Endothelial cell of umbilical vein (primary cell): ENCODE data around the gene GRIA4.

Source experiments
- EZH2 ChIP-seq: IDR thresholded peaks from 2 replicates; pipeline ENCODE4 v1.6.1; 2012; ENCODE audit warnings: borderline replicate concordance, low read depth, mild to moderate bottlenecking, moderate library complexity, low read length, inconsistent platforms; ENCODE audit not compliant: severe bottlenecking
- FOS ChIP-seq: IDR thresholded peaks from 2 replicates; pipeline ENCODE4 v1.6.1; 2011; ENCODE audit warnings: mild to moderate bottlenecking, low read length, moderate library complexity, borderline replicate concordance; ENCODE audit not compliant: insufficient read depth
- GATA2 ChIP-seq: IDR thresholded peaks from 2 replicates; pipeline ENCODE4 v1.7.0; 2011; ENCODE audit warnings: low read depth, mild to moderate bottlenecking, moderate library complexity, mixed read lengths, low read length; ENCODE audit not compliant: insufficient read length, insufficient read depth
- JUN ChIP-seq: IDR thresholded peaks from 2 replicates; pipeline ENCODE4 v1.6.1; 2011; ENCODE audit warnings: borderline replicate concordance, low read depth; ENCODE audit not compliant: insufficient read length, insufficient read depth
- MYC ChIP-seq: IDR thresholded peaks from one replicate; pipeline ENCODE4 v1.6.1; 2011; ENCODE audit warnings: mild to moderate bottlenecking, low read depth, low read length
- POLR2A ChIP-seq: IDR thresholded peaks from 2 replicates; pipeline ENCODE4 v1.6.1; 2012; ENCODE audit warnings: low read depth, mild to moderate bottlenecking, control low read depth, low read length
- POLR2AphosphoS5 ChIP-seq: IDR thresholded peaks from 2 replicates; pipeline ENCODE4 v1.6.1; 2012; ENCODE audit warnings: low read depth, mild to moderate bottlenecking, control low read depth, low read length, moderate library complexity; ENCODE audit not compliant: insufficient read depth
- TF ChIP-seq, protein P1 (sequence below), 2 donors: IDR thresholded peaks; 1 replicate in 1 of 2; 2 replicates in 1 of 2; pipeline ENCODE4 v1.5.1; 2011; ENCODE audit warnings: low read length in 2 of 2, mild to moderate bottlenecking in 2 of 2, moderate library complexity in 2 of 2, control low read depth in 1 of 2, inconsistent platforms in 1 of 2, low read depth in 1 of 2; ENCODE audit not compliant: insufficient read depth in 1 of 2; ENCODE audit errors: extremely low read depth in 1 of 2
- TF ChIP-seq, protein P2 (sequence below): IDR thresholded peaks from 2 replicates; pipeline ENCODE4 v1.6.1; 2011; ENCODE audit not compliant: insufficient read depth, insufficient read length

DNA sequence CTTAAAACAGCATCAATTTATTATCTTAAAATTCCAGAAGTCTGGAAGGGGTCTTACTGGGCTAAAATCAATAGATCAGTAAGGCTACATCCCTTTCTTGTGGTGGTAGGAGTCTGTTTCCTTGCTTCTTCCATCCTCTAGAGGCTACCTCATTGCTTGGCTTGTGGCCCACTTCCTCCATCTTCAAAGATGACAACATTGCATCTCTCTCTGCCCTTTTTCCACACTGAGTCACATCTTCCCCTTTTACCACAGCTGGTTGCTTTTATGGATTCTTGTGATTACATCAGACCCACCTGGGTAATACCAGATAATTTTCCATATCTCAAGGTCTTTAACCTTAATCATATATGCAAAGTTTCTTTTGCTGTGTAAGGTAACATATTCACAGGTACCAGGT, 60.9 kb downstream of the GRIA4 start:
- TF ChIP-seq, protein P1, sequence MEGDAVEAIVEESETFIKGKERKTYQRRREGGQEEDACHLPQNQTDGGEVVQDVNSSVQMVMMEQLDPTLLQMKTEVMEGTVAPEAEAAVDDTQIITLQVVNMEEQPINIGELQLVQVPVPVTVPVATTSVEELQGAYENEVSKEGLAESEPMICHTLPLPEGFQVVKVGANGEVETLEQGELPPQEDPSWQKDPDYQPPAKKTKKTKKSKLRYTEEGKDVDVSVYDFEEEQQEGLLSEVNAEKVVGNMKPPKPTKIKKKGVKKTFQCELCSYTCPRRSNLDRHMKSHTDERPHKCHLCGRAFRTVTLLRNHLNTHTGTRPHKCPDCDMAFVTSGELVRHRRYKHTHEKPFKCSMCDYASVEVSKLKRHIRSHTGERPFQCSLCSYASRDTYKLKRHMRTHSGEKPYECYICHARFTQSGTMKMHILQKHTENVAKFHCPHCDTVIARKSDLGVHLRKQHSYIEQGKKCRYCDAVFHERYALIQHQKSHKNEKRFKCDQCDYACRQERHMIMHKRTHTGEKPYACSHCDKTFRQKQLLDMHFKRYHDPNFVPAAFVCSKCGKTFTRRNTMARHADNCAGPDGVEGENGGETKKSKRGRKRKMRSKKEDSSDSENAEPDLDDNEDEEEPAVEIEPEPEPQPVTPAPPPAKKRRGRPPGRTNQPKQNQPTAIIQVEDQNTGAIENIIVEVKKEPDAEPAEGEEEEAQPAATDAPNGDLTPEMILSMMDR (IDR thresholded peaks at IDR 0.05; ENCODE audit: extremely low read depth in 1 of 2, insufficient read depth in 1 of 2, low read depth in 1 of 2, low read length in 2 of 2) = no peak
- TF ChIP-seq EZH2 (no peak), POLR2A (no peak), POLR2AphosphoS5 (no peak), MYC (no peak), GATA2 (no peak), JUN (no peak), FOS (no peak)
- TF ChIP-seq, protein P2, sequence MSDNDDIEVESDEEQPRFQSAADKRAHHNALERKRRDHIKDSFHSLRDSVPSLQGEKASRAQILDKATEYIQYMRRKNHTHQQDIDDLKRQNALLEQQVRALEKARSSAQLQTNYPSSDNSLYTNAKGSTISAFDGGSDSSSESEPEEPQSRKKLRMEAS = no peak
